ENCODE data around the gene CTCFL.

Gene CTCFL, protein sequence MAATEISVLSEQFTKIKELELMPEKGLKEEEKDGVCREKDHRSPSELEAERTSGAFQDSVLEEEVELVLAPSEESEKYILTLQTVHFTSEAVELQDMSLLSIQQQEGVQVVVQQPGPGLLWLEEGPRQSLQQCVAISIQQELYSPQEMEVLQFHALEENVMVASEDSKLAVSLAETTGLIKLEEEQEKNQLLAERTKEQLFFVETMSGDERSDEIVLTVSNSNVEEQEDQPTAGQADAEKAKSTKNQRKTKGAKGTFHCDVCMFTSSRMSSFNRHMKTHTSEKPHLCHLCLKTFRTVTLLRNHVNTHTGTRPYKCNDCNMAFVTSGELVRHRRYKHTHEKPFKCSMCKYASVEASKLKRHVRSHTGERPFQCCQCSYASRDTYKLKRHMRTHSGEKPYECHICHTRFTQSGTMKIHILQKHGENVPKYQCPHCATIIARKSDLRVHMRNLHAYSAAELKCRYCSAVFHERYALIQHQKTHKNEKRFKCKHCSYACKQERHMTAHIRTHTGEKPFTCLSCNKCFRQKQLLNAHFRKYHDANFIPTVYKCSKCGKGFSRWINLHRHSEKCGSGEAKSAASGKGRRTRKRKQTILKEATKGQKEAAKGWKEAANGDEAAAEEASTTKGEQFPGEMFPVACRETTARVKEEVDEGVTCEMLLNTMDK

DNA sequence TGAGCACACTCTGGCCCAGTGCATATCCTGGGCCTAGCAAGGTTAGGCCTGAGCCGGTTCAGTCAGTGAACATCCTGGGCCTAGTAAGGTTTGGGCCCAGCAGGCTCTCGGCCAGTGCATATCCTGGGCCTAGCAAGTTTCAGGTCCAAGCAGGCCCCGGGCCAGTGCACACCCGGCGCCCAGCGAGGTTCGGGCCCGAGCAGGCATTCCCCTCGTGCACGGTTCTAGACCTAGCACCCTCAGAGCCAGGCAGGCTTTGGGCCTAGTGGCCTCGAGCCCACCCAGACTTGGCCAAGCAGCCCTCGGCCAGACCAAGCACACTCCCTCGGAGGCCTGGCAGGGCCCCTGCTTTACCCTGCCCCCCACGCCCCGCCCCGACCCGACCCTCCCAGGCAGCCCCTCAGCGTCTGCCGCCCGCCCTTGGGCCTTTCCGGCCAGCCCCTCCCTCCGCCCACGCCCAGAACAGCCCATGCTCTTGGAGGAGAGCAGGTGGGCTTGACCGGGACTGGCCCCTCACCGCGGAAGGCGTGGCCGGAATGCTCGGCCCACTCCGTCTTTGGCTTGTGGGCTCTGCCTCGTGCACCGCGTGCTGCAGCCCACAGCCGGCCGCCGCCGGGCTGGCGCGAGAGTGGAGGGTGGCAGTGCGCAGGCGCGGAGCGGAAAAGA lies at the start of gene CTCFL:
Gene CTCFL, minus strand, starts transcription at position 630 of the 666 bp plus-strand sequence. CDS start 935 bp downstream, outside the sequence.
- FAIRE-seq: no peak

DNA sequence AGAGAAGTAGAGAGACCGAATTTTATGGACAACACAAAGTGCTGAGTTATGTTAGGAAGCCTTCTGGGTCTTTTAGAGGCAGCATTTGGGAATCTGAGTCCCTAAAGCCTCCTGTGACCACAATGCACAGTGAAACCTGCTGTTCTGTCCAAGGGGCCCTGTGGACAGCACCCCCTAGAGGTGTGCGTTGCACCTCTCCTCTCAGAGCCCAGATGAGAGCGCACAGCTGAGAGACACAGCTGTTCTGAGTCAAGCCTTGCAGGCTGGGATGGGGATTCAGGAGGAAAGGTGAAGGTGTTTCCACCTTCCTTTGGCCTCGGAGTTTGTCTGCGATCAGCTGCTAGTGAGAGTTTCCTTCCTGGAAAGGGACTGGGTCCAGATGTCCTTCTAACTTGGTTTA lies 49.0 kb upstream of the CTCFL start:
- FAIRE-seq: no peak

DNA sequence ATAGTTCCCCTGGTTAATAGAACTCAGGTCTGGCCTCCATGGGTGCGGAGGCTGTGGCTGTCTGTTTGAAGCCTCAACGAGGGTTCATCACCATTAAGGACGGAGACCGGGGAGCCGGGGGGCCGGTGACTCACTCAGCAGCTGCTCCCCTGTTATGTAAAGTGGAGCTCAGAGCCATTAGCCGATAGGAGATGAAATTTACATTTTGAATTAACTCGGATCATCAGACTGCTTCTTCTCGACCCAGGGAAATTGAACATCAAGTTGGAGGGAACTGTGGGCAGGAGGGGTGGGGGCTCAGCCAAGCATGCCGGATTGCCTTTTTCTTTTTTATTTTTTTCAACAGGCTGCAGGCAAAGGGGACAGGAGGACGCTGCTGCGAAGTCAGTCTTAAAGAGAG lies 48.3 kb upstream of the CTCFL start:
- no peak for FAIRE-seq

DNA sequence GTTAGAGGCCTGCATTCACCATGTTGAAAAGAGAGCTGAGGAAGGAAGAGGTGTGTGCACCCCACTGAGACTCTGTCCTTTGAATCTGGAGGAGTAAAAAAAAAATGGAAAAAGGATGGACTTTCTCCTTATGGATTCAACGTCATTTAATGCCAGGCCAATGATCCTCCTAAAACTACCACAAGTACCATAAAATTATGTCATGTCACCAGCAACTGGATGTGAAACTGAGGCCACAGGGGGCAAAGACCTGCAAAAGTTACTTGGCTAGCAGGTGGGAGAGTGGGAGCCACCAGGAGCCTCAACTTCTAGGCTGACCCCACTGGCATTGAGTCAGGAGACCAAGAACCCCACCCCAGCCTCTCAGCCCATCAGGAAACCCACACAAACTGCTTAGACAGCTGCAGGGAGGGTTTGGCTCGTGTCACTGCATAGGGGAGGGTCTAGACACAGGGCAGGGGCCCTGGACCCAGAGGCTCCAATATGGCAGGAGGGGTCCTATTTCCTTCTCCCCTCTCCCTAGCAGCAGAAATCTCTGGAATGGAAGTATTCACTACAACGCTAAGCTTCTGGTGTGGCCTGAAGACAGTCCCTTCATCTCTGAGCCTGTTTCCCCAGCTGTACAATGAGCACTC lies 47.0 kb upstream of the CTCFL start:
- FAIRE-seq: no peak

DNA sequence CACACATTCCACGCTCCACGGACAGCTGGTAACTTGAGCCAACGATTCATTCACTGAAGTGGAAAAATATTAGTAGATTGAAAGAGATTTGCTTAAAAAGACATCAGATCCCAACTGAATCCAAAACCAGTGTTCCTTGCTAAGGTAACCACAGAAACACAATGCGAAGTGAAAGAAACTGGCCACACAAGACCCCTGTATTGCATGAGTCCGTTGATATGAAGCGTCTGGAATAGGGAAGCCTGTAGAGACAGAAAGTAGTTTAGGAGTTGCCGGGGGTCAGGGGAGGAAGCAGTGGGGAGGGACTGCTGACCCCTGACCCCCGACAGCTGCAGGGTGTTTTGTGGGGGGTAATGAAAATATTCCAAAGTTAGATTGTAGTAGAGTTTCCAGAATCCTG lies 46.0 kb upstream of the CTCFL start:
- FAIRE-seq: no peak

DNA sequence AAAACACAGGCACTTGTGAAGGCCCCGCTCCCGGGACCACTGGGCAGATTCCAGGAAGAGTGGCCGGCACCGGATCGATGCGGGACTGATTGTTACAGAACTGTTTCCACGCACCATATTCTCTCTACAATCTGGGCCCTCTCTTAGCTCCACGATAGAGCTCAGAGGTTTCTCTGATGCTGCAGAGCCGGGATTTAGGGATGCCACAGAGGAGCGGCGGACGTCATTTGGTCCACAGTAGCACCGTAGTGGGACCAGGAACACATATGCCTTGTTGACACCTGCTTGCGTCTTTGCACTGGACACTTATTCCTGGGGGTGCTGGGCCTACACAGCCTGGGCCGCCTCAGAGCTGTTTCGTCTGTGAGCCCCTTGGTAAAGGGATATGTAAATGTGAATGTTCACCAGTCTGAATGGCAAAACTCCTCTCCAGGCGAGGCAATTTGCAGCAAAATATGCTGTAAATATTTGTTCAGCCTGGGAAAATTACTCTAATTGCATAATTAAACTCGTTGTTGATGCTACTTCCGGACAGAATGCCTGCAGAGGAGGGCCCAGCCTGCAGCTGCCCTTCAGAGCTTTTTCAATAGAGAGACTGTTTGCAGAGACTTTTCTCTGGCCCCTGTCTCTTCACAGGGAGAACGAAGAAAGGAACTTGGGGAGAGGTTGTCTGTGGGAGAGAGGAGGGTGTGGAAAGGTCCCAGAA lies 45.4 kb upstream of the CTCFL start:
- no peak for FAIRE-seq

DNA sequence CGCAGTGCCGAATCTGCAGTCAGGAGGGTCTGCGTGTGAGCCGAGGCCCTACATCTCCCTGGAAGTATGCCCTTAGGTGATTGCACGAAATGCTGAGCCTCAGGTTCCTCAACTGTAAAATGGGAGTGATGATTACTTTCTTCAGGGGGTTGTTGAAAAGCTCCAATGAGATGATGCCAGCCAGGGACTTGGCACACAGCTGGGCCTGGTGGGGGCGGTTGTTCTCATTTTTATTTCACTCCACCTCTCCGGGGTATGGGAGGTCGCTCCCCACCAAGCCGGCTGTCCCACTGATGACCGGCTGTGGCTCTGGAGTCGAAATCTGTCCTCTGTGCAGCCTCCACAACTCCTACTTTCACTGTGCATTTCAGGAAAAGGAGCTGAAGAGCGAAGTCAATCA lies 44.0 kb upstream of the CTCFL start:
- no peak for FAIRE-seq

DNA sequence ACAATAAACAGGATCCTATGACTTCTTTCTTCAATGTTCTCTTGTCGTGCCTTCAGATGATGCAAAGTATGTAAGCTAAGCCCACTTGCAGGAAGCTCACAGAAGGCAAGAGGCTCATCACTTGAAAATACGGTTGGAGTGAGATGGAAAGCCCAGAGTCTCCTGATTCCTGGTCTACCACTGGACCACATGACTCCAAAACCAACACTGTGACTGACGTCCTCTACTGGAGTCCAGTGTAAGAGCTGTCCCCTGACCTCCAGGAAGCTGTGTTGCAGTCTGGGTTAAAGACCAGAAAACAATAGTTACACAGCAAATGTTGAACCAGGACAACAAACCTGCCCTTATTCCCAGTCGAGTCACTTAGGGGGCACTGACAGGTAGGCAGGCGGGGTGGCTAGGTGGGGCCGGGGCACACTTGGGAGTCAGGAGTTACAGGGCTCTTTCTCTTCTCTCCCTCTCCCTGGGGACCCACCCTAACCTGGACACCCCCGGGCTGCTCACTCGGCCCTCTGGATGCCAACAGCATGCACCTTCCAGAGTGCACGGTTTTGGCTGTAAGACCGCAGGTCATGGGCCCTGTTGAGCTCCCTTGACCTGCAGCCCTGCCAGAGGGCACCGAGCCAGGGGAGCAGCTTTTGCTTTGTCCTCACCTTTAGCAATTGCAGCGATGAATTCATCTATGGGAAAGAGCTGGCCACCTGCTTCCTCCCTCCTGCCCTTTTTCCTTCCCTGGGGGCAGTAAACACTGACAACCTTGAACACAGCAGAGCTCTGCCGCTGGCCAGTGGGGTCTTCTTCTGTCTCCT lies 43.4 kb upstream of the CTCFL start:
- FAIRE-seq: no peak

DNA sequence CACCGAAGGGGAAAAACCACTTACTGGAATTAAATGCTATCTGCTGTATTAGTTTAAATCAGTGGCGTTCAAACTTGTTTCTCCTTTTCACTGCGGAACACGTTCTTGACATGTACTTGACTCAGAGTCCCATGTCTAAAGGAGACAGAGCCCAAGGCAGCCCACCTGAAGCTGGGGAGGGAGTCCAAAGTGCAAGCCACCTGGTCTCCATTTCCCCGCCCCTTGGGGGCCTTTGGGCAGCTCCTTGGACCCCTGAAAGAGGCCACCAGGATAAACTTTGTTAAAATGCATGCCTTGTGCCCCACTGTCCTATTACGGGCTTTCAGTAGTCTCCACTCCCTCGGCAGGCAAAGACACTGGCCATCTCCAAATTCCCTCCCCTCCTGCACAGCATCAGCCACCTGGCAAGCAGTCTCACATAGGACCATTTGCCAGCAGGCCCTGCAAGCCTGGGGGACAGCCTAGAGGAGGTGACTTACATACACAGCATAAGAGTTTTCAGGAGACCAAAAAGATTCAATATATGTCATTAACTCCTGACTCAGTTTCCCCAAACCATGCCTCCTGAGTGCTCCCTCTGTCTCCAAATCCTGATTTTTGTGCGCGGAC lies 42.6 kb upstream of the CTCFL start:
- no peak for FAIRE-seq

DNA sequence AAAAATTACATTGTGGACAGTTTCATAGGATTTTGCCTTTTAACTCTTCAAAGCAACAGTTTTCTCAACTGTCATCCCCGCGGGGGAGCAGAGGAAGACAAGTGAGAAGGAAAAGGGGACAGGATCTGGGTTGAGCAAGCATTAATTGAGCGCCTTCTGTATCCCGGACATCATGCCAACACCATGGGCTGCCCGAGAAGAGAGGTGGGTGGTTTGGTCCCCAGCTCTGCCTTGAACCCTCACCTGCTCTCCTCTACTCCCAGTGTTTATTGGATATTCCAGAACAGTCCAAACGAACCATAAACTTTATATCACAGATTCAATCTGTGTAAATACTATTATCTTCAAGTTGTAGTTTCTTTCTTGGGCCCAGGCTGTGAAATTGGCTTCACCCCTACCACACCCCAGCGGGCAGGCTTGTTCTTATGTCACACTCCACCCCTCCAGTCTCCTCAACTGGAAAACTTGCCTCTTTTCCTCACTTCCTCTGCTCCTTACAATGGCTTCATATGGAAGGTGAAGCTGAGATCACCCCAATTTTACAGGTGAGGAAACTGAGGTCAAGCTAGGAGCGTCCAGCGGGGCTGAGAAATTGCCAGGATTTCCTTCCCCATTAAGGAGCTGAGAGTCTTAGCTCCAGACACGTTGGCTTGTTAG lies 42.0 kb upstream of the CTCFL start:
- FAIRE-seq: no peak

DNA sequence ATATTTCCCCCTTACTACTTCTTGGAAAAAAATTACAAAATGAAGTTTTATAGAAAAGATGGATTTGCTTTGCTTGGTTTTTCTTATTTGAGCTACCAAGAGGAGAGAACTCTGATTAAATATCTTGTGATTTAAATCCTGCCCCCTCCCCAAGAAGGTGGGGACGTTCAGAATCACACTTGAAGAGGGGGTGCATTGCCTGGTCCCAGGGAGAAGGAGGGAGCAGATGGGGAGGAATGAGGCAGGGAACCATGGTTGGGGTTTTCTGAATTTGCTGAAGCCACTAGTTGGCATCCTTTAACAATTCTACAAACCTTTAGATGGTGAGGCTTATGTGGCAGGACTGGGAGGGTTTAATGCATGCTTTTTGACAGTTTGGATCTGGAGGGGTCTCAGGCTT lies 41.5 kb upstream of the CTCFL start:
- FAIRE-seq: no peak

DNA sequence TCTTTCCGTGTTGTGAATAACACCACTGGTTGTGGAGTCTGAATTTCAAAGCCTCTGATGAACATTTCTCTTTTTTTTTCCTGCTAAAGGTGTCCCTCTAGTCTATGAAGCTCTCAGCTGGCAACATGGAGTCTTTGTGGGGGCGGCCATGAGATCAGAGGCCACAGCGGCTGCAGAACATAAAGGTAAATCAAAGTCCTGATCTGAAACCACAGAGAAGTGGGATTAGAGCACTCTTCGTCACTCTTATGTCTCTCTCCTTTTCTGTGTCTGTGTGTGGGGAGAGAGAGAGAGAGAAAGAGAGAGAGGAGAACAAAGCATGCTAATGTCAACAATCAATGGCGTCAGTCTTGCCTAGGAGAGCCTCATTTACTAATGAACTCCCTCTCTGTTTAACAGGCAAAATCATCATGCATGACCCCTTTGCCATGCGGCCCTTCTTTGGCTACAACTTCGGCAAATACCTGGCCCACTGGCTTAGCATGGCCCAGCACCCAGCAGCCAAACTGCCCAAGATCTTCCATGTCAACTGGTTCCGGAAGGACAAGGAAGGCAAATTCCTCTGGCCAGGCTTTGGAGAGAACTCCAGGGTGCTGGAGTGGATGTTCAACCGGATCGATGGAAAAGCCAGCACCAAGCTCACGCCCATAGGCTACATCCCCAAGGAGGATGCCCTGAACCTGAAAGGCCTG lies 40.2 kb upstream of the CTCFL start:
- no peak for FAIRE-seq

DNA sequence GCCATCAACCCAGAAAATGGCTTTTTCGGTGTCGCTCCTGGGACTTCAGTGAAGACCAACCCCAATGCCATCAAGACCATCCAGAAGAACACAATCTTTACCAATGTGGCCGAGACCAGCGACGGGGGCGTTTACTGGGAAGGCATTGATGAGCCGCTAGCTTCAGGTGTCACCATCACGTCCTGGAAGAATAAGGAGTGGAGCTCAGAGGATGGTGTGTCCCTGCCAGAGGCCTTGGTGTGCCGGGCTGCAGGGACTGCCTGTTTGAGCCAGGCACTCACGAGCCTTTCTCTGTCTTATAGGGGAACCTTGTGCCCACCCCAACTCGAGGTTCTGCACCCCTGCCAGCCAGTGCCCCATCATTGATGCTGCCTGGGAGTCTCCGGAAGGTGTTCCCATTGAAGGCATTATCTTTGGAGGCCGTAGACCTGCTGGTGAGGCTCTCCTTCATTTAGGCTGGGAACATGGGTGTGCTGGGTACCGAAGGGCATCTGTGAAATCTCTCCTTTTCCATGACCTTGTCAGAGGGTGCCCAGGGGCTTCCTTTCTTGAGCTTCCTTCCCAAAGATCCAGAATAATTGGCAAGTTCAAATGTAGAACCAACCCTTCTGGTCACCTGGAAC lies 39.4 kb upstream of the CTCFL start:
- no peak for FAIRE-seq

DNA sequence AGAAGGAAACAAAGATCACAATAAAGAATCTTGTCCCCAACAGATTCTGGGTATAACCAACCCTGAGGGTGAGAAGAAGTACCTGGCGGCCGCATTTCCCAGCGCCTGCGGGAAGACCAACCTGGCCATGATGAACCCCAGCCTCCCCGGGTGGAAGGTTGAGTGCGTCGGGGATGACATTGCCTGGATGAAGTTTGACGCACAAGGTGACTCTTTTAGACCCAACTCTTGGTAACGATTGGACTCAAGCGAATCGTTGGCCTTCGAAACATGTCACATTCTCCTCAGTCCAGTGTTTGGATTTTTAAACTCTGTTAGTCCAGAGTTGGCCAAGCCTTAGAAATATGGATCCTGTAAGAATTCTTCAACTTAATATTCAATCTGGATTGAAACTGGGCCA lies 38.6 kb upstream of the CTCFL start:
- no peak for FAIRE-seq

DNA sequence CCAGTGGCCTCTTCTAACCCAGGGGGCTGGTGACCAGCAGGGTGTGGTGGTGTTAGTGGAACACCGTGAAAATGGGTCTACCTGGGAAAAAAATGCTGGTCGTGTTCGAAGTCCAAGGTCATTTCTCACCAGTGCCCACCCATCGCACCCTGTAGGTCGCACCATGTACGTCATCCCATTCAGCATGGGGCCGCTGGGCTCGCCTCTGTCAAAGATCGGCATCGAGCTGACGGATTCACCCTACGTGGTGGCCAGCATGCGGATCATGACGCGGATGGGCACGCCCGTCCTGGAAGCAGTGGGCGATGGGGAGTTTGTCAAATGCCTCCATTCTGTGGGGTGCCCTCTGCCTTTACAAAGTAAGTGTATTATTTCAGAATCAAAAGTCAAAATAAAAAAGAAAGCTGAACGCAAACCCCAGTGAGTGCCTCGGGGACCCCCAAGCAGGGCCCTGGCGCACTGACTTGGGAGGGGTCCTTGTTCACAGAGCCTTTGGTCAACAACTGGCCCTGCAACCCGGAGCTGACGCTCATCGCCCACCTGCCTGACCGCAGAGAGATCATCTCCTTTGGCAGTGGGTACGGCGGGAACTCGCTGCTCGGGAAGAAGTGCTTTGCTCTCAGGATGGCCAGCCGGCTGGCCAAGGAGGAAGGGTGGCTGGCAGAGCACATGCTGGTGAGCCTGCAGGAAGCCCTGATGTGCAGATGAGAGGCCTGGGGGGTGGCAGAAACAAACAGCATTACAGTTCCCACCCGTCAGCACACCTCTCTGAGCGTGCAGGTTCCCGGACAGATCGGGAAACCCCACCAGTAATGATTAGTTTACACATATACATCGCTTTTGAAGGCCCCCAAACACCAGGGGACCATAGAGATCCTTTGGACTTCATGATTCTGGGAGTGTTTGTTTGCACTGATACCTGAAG lies 37.9 kb upstream of the CTCFL start:
- FAIRE-seq: no peak

DNA sequence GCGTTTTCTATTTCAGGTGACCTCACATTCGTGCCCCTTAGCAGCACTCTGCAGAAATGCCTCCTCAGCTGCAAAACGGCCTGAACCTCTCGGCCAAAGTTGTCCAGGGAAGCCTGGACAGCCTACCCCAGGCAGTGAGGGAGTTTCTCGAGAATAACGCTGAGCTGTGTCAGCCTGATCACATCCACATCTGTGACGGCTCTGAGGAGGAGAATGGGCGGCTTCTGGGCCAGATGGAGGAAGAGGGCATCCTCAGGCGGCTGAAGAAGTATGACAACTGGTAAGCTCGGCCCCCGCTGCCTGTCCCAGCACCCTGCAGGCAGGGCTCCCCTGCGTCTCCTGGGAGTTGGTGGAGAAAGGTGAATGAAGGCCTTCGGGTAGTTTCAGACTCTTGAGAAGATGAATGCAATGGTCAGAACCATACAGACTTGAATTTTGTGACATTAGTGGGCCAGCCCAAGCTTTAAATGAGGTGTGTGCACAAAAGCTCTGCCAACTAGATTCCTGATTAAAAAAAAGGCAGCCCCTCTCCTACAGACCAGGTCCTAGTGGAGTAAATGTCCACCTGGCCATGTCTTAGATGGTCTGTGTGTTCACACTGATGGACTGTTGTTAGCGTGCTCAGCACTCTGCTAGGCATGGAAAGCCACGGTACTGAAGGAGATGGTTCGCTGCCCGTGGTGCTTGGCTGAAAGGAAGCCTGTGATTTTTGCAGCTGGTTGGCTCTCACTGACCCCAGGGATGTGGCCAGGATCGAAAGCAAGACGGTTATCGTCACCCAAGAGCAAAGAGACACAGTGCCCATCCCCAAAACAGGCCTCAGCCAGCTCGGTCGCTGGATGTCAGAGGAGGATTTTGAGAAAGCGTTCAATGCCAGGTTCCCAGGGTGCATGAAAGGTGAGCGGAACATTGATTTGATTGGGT lies 36.7 kb upstream of the CTCFL start:
- FAIRE-seq: no peak

DNA sequence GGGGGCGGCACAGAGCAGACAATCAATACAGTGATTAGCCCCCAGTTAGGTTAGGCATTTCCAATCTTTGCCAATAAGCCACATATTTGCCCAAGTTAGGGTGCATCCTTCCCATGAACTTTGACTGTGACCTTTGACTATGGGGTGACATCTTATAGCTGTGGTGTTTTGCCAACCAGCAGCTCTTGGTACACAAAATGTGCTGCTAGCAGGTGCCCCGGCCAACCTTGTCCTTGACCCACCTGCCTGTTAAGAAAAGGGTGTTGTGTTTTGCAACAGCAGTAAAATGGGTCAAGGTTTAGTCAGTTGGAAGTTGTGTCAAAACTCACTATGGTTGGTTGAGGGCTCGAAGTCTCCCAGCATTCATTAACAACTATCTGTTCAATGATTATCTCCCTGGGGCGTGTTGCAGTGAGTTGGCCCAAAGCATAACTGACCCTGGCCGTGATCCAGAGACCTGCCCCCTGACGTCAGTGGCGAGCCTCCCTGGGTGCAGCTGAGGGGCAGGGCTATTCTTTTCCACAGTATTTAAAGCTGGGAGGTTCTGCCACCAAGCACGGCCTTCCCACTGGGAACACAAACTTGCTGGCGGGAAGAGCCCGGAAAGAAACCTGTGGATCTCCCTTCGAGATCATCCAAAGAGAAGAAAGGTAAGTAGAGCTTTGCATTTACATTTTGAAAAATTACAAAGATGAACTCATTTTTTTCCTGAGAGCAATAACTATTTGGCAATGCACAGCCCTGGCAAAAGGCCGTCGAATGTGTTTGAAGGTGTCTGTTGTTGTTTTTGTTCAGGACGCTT lies 35.8 kb upstream of the CTCFL start, which contains the start of gene PCK1:
Gene PCK1, plus strand, starts transcription at position 557 of the 802 bp plus-strand sequence. CDS start 302 bp downstream, outside the sequence.
- no peak for FAIRE-seq

Data from A204.1 (cell line).